GM18505 (cell line): ENCODE measurements around the gene SLC43A3.

Experiments
- ATAC-seq: cut with Tn5 transposase; IDR thresholded peaks from one replicate; pipeline ENCODE4 v1.9.1; 2021; ENCODE audit not compliant: unreplicated experiment
- POLR2A ChIP-seq: IDR thresholded peaks from 4 replicates; pipeline ENCODE4 v1.6.1; 2011; ENCODE audit warnings: borderline replicate concordance; ENCODE audit not compliant: insufficient read depth, insufficient read length; ENCODE audit errors: extremely low read depth

SLC43A3 gene

GRCh38 chr11:57399221-57399620 is 27.7 kb downstream of the SLC43A3 start:
- no peak for ATAC-seq

GRCh38 chr11:57397394-57397990 is 29.4 kb downstream of the SLC43A3 start:
- no peak for TF ChIP-seq POLR2A
- ATAC-seq = no peak

More at GRCh38 chr11:57399221-57399620, 27.7 kb downstream of the SLC43A3 start:
- TF ChIP-seq POLR2A = no peak

- no peak for TF ChIP-seq POLR2A
Observed at GRCh38 chr11:57396744-57397143, 30.2 kb downstream of the SLC43A3 start.

GRCh38 chr11:57395905-57396623 is 30.9 kb downstream of the SLC43A3 start:
- TF ChIP-seq POLR2A = no peak

More at GRCh38 chr11:57396744-57397143, 30.2 kb downstream of the SLC43A3 start:
- ATAC-seq = no peak

DNA sequence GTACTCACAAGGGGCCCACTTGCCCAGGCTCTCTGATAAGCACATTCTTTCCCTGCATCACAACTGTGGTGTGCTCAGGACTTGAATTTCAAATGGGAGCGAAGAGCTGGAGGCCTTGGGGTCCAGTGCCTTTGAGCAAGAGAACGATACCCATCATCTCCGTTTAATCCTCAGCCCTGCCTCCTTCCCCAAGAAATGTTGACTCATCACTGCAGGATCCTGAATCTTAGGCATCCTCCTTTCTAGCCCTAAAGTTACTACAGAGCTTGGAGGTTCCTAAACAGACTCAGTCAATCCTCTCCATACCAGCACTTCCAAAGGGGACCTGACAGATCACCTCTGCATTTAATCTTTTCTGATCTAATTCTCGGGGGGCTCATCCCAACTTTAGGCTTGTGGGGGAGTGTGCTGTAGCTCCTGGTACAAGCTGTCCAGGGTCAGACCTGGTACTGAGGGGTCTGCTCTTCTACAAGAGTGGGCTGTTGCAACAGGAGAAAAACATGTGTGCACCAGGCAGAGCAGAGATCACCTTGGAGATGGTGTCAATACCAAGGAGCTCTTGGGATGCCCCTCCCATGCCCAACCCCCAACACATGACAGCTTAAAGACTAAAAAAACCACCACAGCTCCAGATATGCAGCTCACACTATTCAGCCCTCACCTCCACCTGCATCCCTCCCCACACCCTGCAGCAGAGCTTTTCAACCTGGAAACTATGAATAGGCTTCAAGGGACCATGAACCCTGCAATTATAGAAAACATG is 32.5 kb downstream of the SLC43A3 start:
- no peak for ATAC-seq
- TF ChIP-seq POLR2A = no peak

More at GRCh38 chr11:57395905-57396623, 30.9 kb downstream of the SLC43A3 start:
- no peak for ATAC-seq

- no peak for TF ChIP-seq POLR2A
- no peak for ATAC-seq
Observed at GRCh38 chr11:57392763-57393105, 34.2 kb downstream of the SLC43A3 start.

- no peak for TF ChIP-seq POLR2A
- ATAC-seq = no peak
Observed at GRCh38 chr11:57392066-57392762, 34.7 kb downstream of the SLC43A3 start.

GRCh38 chr11:57391539-57391938 is 35.4 kb downstream of the SLC43A3 start:
- ATAC-seq = no peak
- TF ChIP-seq POLR2A = no peak

DNA sequence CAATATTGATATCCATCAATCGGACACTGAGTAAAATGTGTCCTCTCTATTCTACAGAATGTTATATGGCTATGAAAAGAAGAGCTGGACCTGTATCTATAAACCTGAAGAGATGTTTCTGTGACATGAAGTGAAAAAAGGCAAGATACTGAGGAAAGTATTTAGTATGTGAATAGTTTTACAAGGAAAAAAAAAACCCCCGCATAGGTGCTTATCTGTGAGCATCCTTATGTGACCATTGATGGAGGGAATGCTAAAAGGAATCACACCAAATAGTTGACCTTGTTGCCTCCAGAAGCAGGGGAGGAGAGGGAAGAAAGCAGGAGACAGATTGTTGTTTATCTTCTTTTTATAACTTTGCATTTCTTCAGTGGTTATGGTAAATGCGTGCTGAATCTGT is 35.8 kb downstream of the SLC43A3 start:
- no peak for TF ChIP-seq POLR2A
- no peak for ATAC-seq

GRCh38 chr11:57390535-57390934 is 36.4 kb downstream of the SLC43A3 start, which contains the start of gene PRG2:
TSS of gene PRG2 (minus strand) at chr11:57390650. CDS start at chr11:57389944, 706 bp downstream.
- no peak for ATAC-seq

DNA sequence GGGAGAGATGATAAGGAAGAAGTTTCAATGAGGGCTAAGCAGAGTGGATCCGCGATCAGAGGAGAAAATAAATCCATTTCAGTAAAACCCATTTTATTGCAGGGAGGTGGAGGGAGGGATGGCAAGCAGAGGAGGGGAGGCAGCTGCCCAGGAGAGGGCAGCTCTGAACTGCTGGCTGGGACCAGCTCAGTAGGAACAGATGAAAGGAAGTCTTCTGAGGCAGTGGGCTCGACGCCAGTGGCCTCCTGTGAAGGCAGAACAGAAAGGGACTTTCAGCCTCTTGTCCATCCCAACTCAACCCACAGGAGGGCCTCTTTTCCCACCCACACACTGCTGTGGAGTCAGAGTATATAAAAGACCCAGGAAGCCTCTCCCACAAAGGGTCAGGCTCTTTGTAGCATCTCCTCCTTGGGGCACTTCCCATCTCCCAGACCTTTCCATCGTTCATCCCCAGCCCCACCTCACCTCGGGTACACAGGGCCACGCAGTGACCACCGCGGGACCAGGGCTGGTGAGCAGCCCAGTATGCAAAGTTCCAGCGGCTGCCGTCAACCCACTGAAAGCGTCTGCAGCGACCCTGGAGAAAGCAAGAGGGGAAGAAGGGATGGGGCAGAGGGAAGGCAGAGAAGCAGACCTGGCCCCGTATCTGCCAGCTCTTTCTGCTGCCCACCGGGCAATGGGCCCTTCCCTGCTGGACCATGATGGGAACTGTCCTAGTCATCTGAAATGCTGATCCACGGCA is 39.5 kb downstream of the SLC43A3 start:
- TF ChIP-seq POLR2A = no peak
- no peak for ATAC-seq

More at GRCh38 chr11:57390535-57390934, 36.4 kb downstream of the SLC43A3 start, which contains the start of gene PRG2:
- TF ChIP-seq POLR2A = no peak

DNA sequence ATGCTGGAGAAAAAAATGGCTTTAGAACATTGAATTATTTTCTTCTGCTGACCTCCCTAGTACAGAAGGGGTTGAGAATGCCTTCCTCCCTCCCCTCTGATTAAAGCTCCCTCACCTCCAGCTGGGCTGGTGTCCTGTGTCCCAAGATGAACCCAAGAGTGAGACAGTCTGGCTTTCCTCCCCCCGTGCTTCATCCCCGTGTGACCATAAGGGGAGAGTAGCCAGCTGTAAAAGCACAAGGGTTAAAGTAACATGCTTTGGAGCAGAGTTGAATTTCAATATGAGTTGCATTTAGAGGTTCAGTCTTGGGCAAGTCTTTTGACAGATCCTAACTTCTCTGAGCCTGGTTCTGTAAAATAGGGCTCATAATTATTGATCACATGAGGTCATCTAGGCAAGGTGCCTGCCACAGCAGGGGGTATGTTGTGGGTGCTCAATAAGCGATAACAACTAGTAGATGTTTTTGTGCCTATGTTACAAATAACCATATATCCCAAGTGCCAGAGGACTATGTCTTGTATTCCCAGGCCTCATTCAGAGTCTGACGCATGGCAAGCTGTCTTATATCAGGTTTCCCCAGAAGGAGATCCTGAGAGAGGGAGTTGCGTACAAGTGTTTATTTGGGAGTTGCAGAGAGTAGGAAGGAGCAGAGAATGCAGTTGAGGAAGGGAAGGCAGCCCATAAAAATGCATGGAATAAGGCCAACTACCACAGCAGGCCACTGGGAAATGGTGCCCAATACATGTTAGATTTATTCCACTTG is 40.6 kb downstream of the SLC43A3 start:
- no peak for TF ChIP-seq POLR2A
- no peak for ATAC-seq

DNA sequence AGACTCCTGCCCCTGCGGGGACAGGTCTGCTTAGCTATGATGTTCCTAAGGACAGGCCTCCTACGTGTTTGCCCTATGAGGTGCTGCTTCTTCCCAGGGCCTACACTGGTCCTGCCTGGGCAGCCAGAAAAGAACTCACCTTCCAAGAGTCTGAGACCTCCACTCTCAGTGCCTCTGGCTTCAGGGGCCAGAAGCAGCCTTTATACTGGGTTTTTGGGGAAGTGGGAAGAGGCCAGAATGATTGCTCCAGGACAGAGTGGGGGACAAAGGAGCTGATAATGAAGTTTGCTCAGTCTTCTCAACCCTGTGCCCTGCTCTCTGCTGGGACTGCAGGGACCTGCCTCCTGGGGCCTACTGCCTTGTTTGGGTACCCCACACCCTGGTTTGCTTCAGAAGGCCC is 45.9 kb downstream of the SLC43A3 start, which contains the start of gene PRG3:
PRG3 (minus strand) TSS at position 176 of the 400 bp plus-strand sequence. CDS start 442 bp downstream, outside the sequence.
- ATAC-seq = no peak
- no peak for TF ChIP-seq POLR2A
